IMR-90 (cell line): Measurements from ENCODE around the gene GPR108. TPM values are rescaled to one million over a fixed set of nuclear protein-coding genes. Genes with fewer than 3 reads are reported as not detected.

Experiments used
- ATAC-seq: fragments of 200-7000 bp; cut with Tn5 transposase; 2 replicates; pipeline ENCODE4 v1.9.1; 2020; ENCODE audit warnings: low read depth, mild to moderate bottlenecking, moderate library complexity
- BruUV-seq: library from RNA; stranded (reverse); fragments of 400-500 nt; replicated peaks from 2 replicates; lab custom pipeline; 2021; lab: Mats Ljungman, UMichigan
- CTCF ChIA-PET: fragments of 300-600 bp; formaldehyde crosslinking; extraction: SDS; loops from one replicate; lab custom pipeline; 2021; ENCODE audit warnings: antibody characterized with exemption; lab: Yijun Ruan, JAX
- POLR2A ChIA-PET: fragments of 300-600 bp; sonication (Branson Sonifier 250); formaldehyde crosslinking; loops from one replicate; lab custom pipeline; 2022; ENCODE audit warnings: antibody characterized with exemption; ENCODE audit not compliant: unreplicated experiment; lab: Charles Lee
- DNase-seq: peaks from one replicate; pipeline ENCODE4 v3.0.0; 2013
- H2AFZ ChIP-seq: replicated peaks from 2 replicates; pipeline ENCODE3; 2013; ENCODE audit warnings: low read length, mild to moderate bottlenecking; ENCODE audit not compliant: poor library complexity
- H2AK5ac ChIP-seq: 2 replicates; pipeline ENCODE4 v1.6.1; 2013; ENCODE audit warnings: low read depth, low read length, inconsistent platforms
- H2AK9ac ChIP-seq: replicated peaks from 2 replicates; pipeline ENCODE3; 2013; ENCODE audit warnings: mild to moderate bottlenecking, low read depth, low read length, moderate library complexity; ENCODE audit not compliant: poor library complexity
- H2BK120ac ChIP-seq: 2 replicates; pipeline ENCODE4 v1.6.1; 2013; ENCODE audit warnings: low read depth, low read length, inconsistent platforms
- H2BK15ac ChIP-seq: 3 replicates; pipeline ENCODE4 v1.6.1; 2013; ENCODE audit warnings: low read depth, low read length, inconsistent platforms
- H2BK20ac ChIP-seq: 2 replicates; pipeline ENCODE4 v1.6.1; 2013; ENCODE audit warnings: low read depth, mild to moderate bottlenecking, inconsistent platforms, low read length, moderate library complexity
- H2BK5ac ChIP-seq: 2 replicates; pipeline ENCODE4 v1.6.1; 2013; ENCODE audit warnings: mild to moderate bottlenecking, low read depth, low read length, inconsistent platforms; ENCODE audit not compliant: poor library complexity, severe bottlenecking
- H3K14ac ChIP-seq: replicated peaks from 2 replicates; pipeline ENCODE4 v1.6.1; 2013; ENCODE audit warnings: low read depth, low read length, inconsistent platforms
- H3K18ac ChIP-seq: 2 replicates; pipeline ENCODE4 v1.6.1; 2013; ENCODE audit warnings: low read depth, low read length, control low read depth
- H3K23ac ChIP-seq: 2 replicates; pipeline ENCODE4 v1.6.1; 2013; ENCODE audit warnings: low read depth, low read length, inconsistent platforms
- H3K27ac ChIP-seq: 2 replicates; pipeline ENCODE4 v1.5.1; 2013; ENCODE audit warnings: mild to moderate bottlenecking, control low read depth, low read length; ENCODE audit not compliant: insufficient read depth
- H3K27me3 ChIP-seq: 2 replicates; pipeline ENCODE4 v1.6.1; 2013; ENCODE audit warnings: low read length; ENCODE audit not compliant: control insufficient read depth, insufficient read depth
- H3K36me3 ChIP-seq: 2 replicates; pipeline ENCODE4 v1.6.1; 2013; ENCODE audit warnings: low read length, mixed read lengths; ENCODE audit not compliant: control insufficient read depth, insufficient read depth
- H3K4ac ChIP-seq: 2 replicates; pipeline ENCODE4 v1.6.1; 2013; ENCODE audit warnings: low read depth, low read length, inconsistent platforms
- H3K4me1 ChIP-seq: 2 replicates; pipeline ENCODE4 v1.6.1; 2013; ENCODE audit warnings: low read length, mixed read lengths; ENCODE audit not compliant: control insufficient read depth, insufficient read depth
- H3K4me2 ChIP-seq: 2 replicates; pipeline ENCODE4 v1.6.1; 2013; ENCODE audit warnings: low read depth, mild to moderate bottlenecking, control low read depth, low read length, moderate library complexity
- H3K4me3 ChIP-seq: 2 replicates; pipeline ENCODE4 v1.5.1; 2013; ENCODE audit warnings: low read depth, mild to moderate bottlenecking, control low read depth, low read length, moderate library complexity; ENCODE audit not compliant: insufficient read depth
- H3K56ac ChIP-seq: 2 replicates; pipeline ENCODE4 v1.6.1; 2013; ENCODE audit warnings: low read length, inconsistent platforms; ENCODE audit not compliant: insufficient read depth; ENCODE audit errors: extremely low read depth
- H3K79me1 ChIP-seq, 2 experiments: 2 replicates each; pipeline ENCODE4 v1.6.1; 2013; ENCODE audit warnings: low read length in 2 of 2, inconsistent platforms in 1 of 2, low read depth in 1 of 2
- H3K9ac ChIP-seq: 2 replicates; pipeline ENCODE4 v1.6.1; 2013; ENCODE audit warnings: low read depth, low read length, control low read depth
- H3K9me1 ChIP-seq: 2 replicates; pipeline ENCODE4 v1.6.1; 2013; ENCODE audit warnings: low read length, inconsistent platforms; ENCODE audit not compliant: insufficient read depth
- H3K9me3 ChIP-seq: 2 replicates; pipeline ENCODE4 v1.6.1; 2013; ENCODE audit warnings: low read length; ENCODE audit not compliant: control insufficient read depth, insufficient read depth
- H4K20me1 ChIP-seq: 2 replicates; pipeline ENCODE4 v1.6.1; 2013; ENCODE audit warnings: low read length, inconsistent platforms; ENCODE audit not compliant: insufficient read depth
- H4K5ac ChIP-seq: 2 replicates; pipeline ENCODE4 v1.6.1; 2013; ENCODE audit warnings: mild to moderate bottlenecking, low read depth, low read length, control low read depth
- H4K8ac ChIP-seq, 2 experiments: 2 replicates each; pipeline ENCODE4 v1.6.1; 2013; ENCODE audit warnings: low read depth in 2 of 2, low read length in 2 of 2, control low read depth in 1 of 2, inconsistent platforms in 1 of 2
- H4K91ac ChIP-seq: 2 replicates; pipeline ENCODE4 v1.6.1; 2013; ENCODE audit warnings: low read depth, low read length, inconsistent platforms; ENCODE audit not compliant: insufficient read depth
- BHLHE40 ChIP-seq: fragments of 150-350 bp; IDR thresholded peaks from 2 replicates; pipeline ENCODE4 v1.6.1; 2016; ENCODE audit warnings: mild to moderate bottlenecking, low read depth, low read length
- CEBPB ChIP-seq: IDR thresholded peaks from 2 replicates; pipeline ENCODE4 v1.6.1; 2012; ENCODE audit warnings: low read depth, low read length, improper control_type of control experiment
- CHD1 ChIP-seq: IDR thresholded peaks from 2 replicates; pipeline ENCODE4 v1.6.1; 2012; ENCODE audit warnings: low read depth, low read length, improper control_type of control experiment
- FOS ChIP-seq: fragments of 150-350 bp; IDR thresholded peaks from 2 replicates; pipeline ENCODE4 v1.6.1; 2016; ENCODE audit warnings: low read depth, low read length
- MAFK ChIP-seq: IDR thresholded peaks from 2 replicates; pipeline ENCODE4 v1.6.1; 2012; ENCODE audit warnings: low read depth, low read length, improper control_type of control experiment
- MAZ ChIP-seq: IDR thresholded peaks from 2 replicates; pipeline ENCODE4 v1.6.1; 2012; ENCODE audit warnings: low read depth, mild to moderate bottlenecking, low read length, improper control_type of control experiment, moderate library complexity, borderline replicate concordance
- MXI1 ChIP-seq: IDR thresholded peaks from 2 replicates; pipeline ENCODE4 v1.6.1; 2012; ENCODE audit warnings: low read depth, mild to moderate bottlenecking, low read length, moderate library complexity, borderline replicate concordance
- NFE2L2 ChIP-seq: fragments of 150-350 bp; IDR thresholded peaks from 2 replicates; pipeline ENCODE4 v1.6.1; 2016; ENCODE audit warnings: low read depth, mild to moderate bottlenecking, low read length
- POLR2A ChIP-seq: IDR thresholded peaks from 2 replicates; pipeline ENCODE4 v1.6.1; 2012; ENCODE audit warnings: mild to moderate bottlenecking, low read depth, low read length
- RAD21 ChIP-seq: IDR thresholded peaks from 2 replicates; pipeline ENCODE4 v1.6.1; 2012; ENCODE audit warnings: low read length, improper control_type of control experiment
- RCOR1 ChIP-seq: IDR thresholded peaks from 2 replicates; pipeline ENCODE4 v1.6.1; 2012; ENCODE audit warnings: mild to moderate bottlenecking, low read length, improper control_type of control experiment; ENCODE audit not compliant: insufficient replicate concordance
- RFX5 ChIP-seq: IDR thresholded peaks from 2 replicates; pipeline ENCODE4 v1.8.0; 2012; ENCODE audit warnings: low read depth, mild to moderate bottlenecking, low read length, moderate library complexity
- SMC3 ChIP-seq: fragments of 150-350 bp; IDR thresholded peaks from 2 replicates; pipeline ENCODE4 v1.6.1; 2016; ENCODE audit warnings: low read depth, mild to moderate bottlenecking, antibody characterized with exemption, low read length, moderate library complexity
- WGBS, 2 experiments: methylation state at CpG; one replicate each; pipeline versions ENCODE4 v1.1.5 to v1.1.7; 2013; ENCODE audit warnings: missing lambda C conversion rate in 2 of 2; ENCODE audit not compliant: insufficient read length in 1 of 2; ENCODE audit errors: extremely low coverage in 2 of 2; 5-methylcytosine and 5-hydroxymethylcytosine counted together
- dilution Hi-C: fragments of 300-500 bp; cut with HindIII; formaldehyde crosslinking; loops from one replicate; pipeline ENCODE4 v1.14.3; 2018; ENCODE audit warnings: low sequenced_read_pairs; ENCODE audit not compliant: unreplicated experiment
- in situ Hi-C: fragments of 300-500 bp; cut with MboI; formaldehyde crosslinking; loops from 3 replicates; pipeline ENCODE4 v1.14.3; 2019; ENCODE audit warnings: low sequenced_read_pairs, inconsistent platforms, mixed read lengths
- intact Hi-C: fragments of 100-400 bp; cut with micrococcal nuclease; formaldehyde crosslinking; loops from 2 replicates; pipeline ENCODE4 v1.10.0; 2022
- polyA plus RNA-seq, 3 experiments: library from polyadenylated mRNA; depleted of rRNA; stranded (reverse); fragments of >200 nt; gene quantifications; 2 replicates each; pipeline ENCODE4 v1.2.3, GENCODE V29; 2012; ENCODE audit warnings: low replicate concordance in 1 of 3
- total RNA-seq: library from RNA; depleted of rRNA; stranded (reverse); fragments of >200 nt; gene quantifications from 2 replicates; pipeline ENCODE4 v1.2.3, GENCODE V29; 2012
- TF ChIP-seq, protein P1 (sequence below): conservative IDR thresholded peaks from 2 replicates; pipeline ENCODE4 v1.5.1; 2012; ENCODE audit warnings: mild to moderate bottlenecking, low read depth, low read length, improper control_type of control experiment
- TF ChIP-seq, protein P2 (sequence below): fragments of 150-350 bp; IDR thresholded peaks from 2 replicates; pipeline ENCODE4 v1.6.1; 2016; ENCODE audit warnings: low read depth, mild to moderate bottlenecking, low read length, moderate library complexity, borderline replicate concordance
- TF ChIP-seq, protein P3 (sequence below): fragments of 150-350 bp; IDR thresholded peaks from 2 replicates; pipeline ENCODE4 v1.6.1; 2017; ENCODE audit warnings: mild to moderate bottlenecking, antibody characterized with exemption, low read length, low read depth

The GPR108 gene
- total and polyA plus RNA-seq, 2 of the 4 experiments (the other 2 are of a cell fraction), result 28.0 to 38.9 TPM

GRCh38 chr19:6708346-6708745, 29.0 kb downstream of the GPR108 start:
- ChIA-PET CTCF (no interaction called here), POLR2A (no interaction called here)
- H3K9me3 ChIP-seq, result no peaks in the 10 kb centered on the region; the same call in 1 of the 2 replicates
- H3K27ac ChIP-seq, result no peak overlapping the region
- DNase-seq (no peak), ATAC-seq (no peak)
- H3K18ac ChIP-seq, result no peak overlapping the region
- H3K9ac ChIP-seq, result no peak overlapping the region
- TF ChIP-seq FOS (no peak), SMC3 (no peak), NFE2L2 (no peak), CHD1 (no peak), MAFK (no peak), RFX5 (no peak), CEBPB (no peak), MAZ (no peak), RAD21 (no peak), POLR2A (no peak), RCOR1 (no peak), BHLHE40 (no peak), MXI1 (no peak)
- TF ChIP-seq, protein P1, sequence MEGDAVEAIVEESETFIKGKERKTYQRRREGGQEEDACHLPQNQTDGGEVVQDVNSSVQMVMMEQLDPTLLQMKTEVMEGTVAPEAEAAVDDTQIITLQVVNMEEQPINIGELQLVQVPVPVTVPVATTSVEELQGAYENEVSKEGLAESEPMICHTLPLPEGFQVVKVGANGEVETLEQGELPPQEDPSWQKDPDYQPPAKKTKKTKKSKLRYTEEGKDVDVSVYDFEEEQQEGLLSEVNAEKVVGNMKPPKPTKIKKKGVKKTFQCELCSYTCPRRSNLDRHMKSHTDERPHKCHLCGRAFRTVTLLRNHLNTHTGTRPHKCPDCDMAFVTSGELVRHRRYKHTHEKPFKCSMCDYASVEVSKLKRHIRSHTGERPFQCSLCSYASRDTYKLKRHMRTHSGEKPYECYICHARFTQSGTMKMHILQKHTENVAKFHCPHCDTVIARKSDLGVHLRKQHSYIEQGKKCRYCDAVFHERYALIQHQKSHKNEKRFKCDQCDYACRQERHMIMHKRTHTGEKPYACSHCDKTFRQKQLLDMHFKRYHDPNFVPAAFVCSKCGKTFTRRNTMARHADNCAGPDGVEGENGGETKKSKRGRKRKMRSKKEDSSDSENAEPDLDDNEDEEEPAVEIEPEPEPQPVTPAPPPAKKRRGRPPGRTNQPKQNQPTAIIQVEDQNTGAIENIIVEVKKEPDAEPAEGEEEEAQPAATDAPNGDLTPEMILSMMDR, result no peak
- TF ChIP-seq, protein P2, sequence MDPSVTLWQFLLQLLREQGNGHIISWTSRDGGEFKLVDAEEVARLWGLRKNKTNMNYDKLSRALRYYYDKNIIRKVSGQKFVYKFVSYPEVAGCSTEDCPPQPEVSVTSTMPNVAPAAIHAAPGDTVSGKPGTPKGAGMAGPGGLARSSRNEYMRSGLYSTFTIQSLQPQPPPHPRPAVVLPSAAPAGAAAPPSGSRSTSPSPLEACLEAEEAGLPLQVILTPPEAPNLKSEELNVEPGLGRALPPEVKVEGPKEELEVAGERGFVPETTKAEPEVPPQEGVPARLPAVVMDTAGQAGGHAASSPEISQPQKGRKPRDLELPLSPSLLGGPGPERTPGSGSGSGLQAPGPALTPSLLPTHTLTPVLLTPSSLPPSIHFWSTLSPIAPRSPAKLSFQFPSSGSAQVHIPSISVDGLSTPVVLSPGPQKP, result no peak
- TF ChIP-seq, protein P3, sequence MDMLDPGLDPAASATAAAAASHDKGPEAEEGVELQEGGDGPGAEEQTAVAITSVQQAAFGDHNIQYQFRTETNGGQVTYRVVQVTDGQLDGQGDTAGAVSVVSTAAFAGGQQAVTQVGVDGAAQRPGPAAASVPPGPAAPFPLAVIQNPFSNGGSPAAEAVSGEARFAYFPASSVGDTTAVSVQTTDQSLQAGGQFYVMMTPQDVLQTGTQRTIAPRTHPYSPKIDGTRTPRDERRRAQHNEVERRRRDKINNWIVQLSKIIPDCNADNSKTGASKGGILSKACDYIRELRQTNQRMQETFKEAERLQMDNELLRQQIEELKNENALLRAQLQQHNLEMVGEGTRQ, result no peak
- no peak overlapping the region for H2BK15ac ChIP-seq
- BruUV-seq, result no TSS peak
- H4K8ac ChIP-seq, result no peak overlapping the region
- H3K27me3 ChIP-seq, result peaks cover 2% of the 10 kb centered on the region; the same call in 1 of the 2 replicates
- H3K4me2 ChIP-seq, result no peak overlapping the region
- H4K5ac ChIP-seq, result no peak overlapping the region
- H3K9me1 ChIP-seq, result no peaks in the 10 kb centered on the region
- no peak overlapping the region for H3K4ac ChIP-seq
- no peak overlapping the region for H2BK20ac ChIP-seq
- no peak overlapping the region for H3K14ac ChIP-seq
- no peaks in the 10 kb centered on the region for H4K20me1 ChIP-seq
- in situ Hi-C loops, result no loop called here
- H4K91ac ChIP-seq, result no peak overlapping the region
- no peaks in the 10 kb centered on the region for H3K79me1 ChIP-seq
- intact Hi-C loops, result no loop called here
- H3K4me1 ChIP-seq, result no peaks in the 10 kb centered on the region
- dilution Hi-C loops, result no loop called here
- no peak overlapping the region for H3K23ac ChIP-seq
- H3K36me3 ChIP-seq, result no peaks in the 10 kb centered on the region
- H3K56ac ChIP-seq, result no peak overlapping the region
- WGBS, 2 experiments, result 59% methylated on average over 3 of the region's 3 CpGs; no CpG with 5 or more reads in 1 of the 2 experiments
- no peak overlapping the region for H2AK5ac ChIP-seq
- H2BK5ac ChIP-seq, result no peak overlapping the region
- no peak overlapping the region for H2AK9ac ChIP-seq
- no peak overlapping the region for H2AFZ ChIP-seq
- no peak overlapping the region for H3K4me3 ChIP-seq
- no peak overlapping the region for H2BK120ac ChIP-seq
